ENCODE measurements around the gene VPS39. TPM values are rescaled to one million over a fixed set of nuclear protein-coding genes. Genes with fewer than 3 reads are reported as not detected.
A peak's percentile ranks its signal among the peaks of the same experiment; 100 is the strongest.

The VPS39 gene
- total RNA-seq, 1 donor from 2014 or later: 91.9 TPM

- Histone ChIP-seq H3K4me1 (no peaks in the 10 kb centered on the region), H3K27me3 (no peaks in the 10 kb centered on the region), H3K27ac (no peak overlapping the region), H3K36me3 (peaks cover 50 to 59% of the 10 kb centered on the region in 2 donors), H3K9me3 (no peaks in the 10 kb centered on the region), H3K4me3 (no peak overlapping the region)
- intact Hi-C loops (cut with DNase I): no loop called here
- TF ChIP-seq CTCF (IDR thresholded peaks at IDR 0.05): no peak
- peak in 1 of 2 donors; percentile 62 for DNase-seq (ENCODE audit: low spot score in 2 of 2)
Measured at GRCh38 chr15:42159381-42160015, 48.6 kb downstream of the VPS39 start.

- no peak overlapping the region for H3K4me3 ChIP-seq
- TF ChIP-seq CTCF (IDR thresholded peaks at IDR 0.05): no peak
- H3K36me3 ChIP-seq: peaks cover 45 to 53% of the 10 kb centered on the region in 2 donors
- no peak overlapping the region for H3K27ac ChIP-seq
- no peaks in the 10 kb centered on the region for H3K9me3 ChIP-seq
- H3K27me3 ChIP-seq: no peaks in the 10 kb centered on the region
- intact Hi-C loops (cut with DNase I): no loop called here
- no peaks in the 10 kb centered on the region for H3K4me1 ChIP-seq
- DNase-seq (ENCODE audit: low spot score in 2 of 2): peak in 1 of 2 donors; percentile 30
Measured at GRCh38 chr15:42158941-42159340, 49.2 kb downstream of the VPS39 start.

- Histone ChIP-seq H3K27me3 (no peaks in the 10 kb centered on the region), H3K4me1 (no peaks in the 10 kb centered on the region), H3K4me3 (no peak overlapping the region), H3K9me3 (no peaks in the 10 kb centered on the region), H3K27ac (no peak overlapping the region), H3K36me3 (peaks cover 37 to 45% of the 10 kb centered on the region in 2 donors)
- no peak for TF ChIP-seq CTCF (IDR thresholded peaks at IDR 0.05)
- intact Hi-C loops (cut with DNase I): no loop called here
- peak in 1 of 2 donors; percentile 62 for DNase-seq (ENCODE audit: low spot score in 2 of 2)
Measured at GRCh38 chr15:42157981-42158765, 49.9 kb downstream of the VPS39 start.

- peak in 1 of 2 donors; percentile 50 for DNase-seq (ENCODE audit: low spot score in 2 of 2)
- Histone ChIP-seq H3K36me3 (peaks cover 31 to 37% of the 10 kb centered on the region in 2 donors), H3K4me1 (no peaks in the 10 kb centered on the region), H3K4me3 (no peak overlapping the region), H3K27ac (no peak overlapping the region), H3K9me3 (no peaks in the 10 kb centered on the region), H3K27me3 (no peaks in the 10 kb centered on the region)
- intact Hi-C loops (cut with DNase I): no loop called here
- TF ChIP-seq CTCF (IDR thresholded peaks at IDR 0.05): no peak
Measured at GRCh38 chr15:42157381-42157780, 50.7 kb downstream of the VPS39 start.

GRCh38 chr15:42156243-42156922 is 51.7 kb downstream of the VPS39 start, which contains the start of gene PLA2G4F:
Gene PLA2G4F, minus strand, starts transcription at chr15:42156636. Its CDS starts 87 bp downstream, at chr15:42156549.
- peak in 1 of 2 donors; percentile 58 for DNase-seq (ENCODE audit: low spot score in 2 of 2)
- H3K27me3 ChIP-seq: no peaks in the 10 kb centered on the region
- H3K27ac ChIP-seq: no peak within 1 kb of the TSS
- intact Hi-C loops (cut with DNase I): no loop called here
- no peaks in the 10 kb centered on the region for H3K9me3 ChIP-seq
- peaks cover 0 to 5% of the 10 kb centered on the region in 2 donors for H3K4me1 ChIP-seq
- H3K4me3 ChIP-seq: no peak within 1 kb of the TSS
- no peak for TF ChIP-seq CTCF (IDR thresholded peaks at IDR 0.05)
- peaks cover 21 to 27% of the 10 kb centered on the region in 2 donors for H3K36me3 ChIP-seq

Measured in ascending aorta (tissue), 2 donors.